HG02678 (cell line): ENCODE results near the gene PTRH1.

Experiments used
- ATAC-seq: cut with Tn5 transposase; IDR thresholded peaks from one replicate; pipeline ENCODE4 v1.9.1; 2021; ENCODE audit warnings: mild to moderate bottlenecking, moderate library complexity; ENCODE audit not compliant: unreplicated experiment

Gene PTRH1

DNA sequence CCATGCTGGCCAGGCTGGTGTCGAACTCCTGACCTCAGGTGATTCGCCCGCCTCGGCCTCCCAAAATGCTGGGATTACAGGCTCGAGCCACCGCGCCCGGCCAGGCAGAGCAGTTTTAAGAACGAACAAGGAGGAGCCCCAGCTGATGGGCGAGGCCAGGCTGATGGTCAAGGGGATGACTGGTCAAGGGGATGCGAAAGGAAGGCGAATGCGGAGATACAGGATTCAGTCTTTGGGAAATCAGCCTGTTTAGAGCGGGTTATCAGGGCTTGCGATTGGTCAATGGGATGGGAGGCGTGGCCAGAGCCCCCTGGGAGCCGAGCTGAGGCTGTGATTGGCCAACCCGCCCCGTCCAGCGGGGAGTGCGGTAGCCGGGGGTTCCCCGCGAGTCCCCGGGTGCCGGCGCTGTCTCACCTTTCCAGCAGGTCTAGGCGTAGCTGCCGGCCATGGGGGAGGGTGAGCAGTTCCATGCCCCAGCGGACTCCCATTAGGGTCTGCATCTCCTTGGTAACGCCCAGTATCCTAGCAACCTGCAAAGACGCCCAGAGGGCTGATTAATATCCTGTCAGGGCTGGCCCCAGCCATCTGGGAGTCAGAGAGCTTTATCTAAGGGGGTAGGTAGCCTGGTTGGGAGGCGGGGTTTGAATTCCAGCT, 27.1 kb upstream of the PTRH1 start:
- ATAC-seq, result no peak

- no peak for ATAC-seq
Observed at GRCh38 chr9:127741831-127742434, 26.5 kb upstream of the PTRH1 start.

- no peak for ATAC-seq
Observed at GRCh38 chr9:127739614-127740330, 24.3 kb upstream of the PTRH1 start.

DNA sequence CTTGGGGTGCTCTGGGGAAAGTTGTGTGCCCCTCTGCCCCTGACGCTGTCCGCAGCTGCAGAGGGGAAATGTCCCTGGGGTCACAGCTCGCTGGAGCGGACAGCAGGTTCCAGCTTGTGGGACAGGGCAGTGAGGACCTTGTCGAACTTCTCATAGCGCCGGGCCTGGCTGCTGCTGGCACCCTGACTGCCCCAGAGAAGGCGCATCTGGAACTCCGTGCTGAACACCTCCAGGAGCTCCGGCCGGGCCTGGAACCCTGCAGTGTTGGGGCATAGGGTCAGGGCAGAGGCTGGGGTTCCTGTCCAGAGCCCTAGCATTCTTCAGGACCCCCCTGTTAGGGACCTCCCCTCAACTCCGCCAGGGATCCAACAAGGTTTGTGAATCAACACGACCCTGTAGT, 23.2 kb upstream of the PTRH1 start:
- no peak for ATAC-seq

- peak; percentile 1 for ATAC-seq
Observed at GRCh38 chr9:127735530-127736185, 20.2 kb upstream of the PTRH1 start.

DNA sequence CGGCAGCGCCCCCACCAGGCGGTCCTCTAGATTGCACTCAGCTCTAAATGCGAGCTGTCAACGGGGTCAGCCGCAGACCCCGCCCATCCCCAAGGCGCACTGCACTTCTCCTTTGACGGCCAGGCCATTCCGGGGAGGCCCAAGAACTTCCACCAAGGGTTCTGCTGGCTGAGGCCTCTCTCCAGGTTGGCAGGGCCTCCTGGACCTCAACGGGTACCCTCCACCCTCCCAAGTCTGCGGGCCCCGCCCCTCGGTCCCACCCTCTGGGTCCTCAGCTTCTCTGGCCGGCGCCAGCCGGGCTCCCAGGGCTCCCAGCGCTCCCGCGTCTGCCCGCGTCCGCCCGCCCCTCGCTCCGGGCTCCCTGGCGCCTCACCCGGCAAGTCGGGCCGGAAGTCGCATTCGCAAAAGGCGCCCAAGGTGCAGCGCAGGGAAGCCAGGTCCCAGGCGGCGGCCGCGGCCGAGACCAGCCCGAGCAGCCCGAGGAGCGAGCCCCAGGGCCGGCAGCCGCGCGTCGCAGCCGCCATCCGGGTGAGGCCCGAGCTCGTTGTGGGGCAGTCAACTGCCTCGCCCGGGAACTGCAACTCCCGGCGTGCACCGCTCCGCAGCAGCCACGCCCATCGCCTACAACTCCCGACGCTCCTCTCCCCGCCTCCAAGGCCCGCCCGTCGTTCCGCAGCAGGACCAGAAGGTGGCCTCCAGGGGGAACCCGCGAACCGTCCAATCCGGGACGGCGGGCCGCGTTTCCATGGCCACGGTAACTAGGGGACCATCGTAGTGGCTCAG, 19.5 kb upstream of the PTRH1 start, which contains the start of gene TOR2A:
Gene TOR2A (minus strand): TSS at position 548 of the 783 bp plus-strand sequence. CDS start 24 bp downstream, at position 524.
- peak; percentile 92 for ATAC-seq

DNA sequence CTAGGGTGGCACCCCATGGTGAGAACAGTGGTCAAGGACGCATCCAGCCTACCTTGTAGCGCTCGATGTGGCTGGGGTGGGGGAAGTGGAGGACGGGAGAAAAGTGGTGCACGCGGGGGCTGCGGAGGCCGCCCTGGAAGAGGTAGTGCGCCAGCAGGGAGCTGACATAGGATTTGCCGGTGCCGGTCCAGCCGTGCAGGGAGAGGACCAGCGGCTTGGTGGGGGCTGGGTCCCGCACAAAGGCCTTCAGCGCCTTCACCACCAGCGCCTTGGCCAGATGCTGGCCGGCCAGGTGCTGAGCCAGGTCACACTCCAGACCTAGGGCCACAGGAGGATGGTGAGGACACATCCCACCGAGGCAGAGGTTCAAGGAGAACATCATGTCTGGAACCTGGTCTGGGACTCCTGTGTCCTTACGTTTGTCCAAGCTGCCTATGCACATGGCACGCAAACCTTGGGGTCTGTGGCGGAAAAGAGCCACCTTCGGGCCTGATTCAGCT, 18.8 kb upstream of the PTRH1 start:
- ATAC-seq, result no peak

- no peak for ATAC-seq
Observed at GRCh38 chr9:127733614-127734013, 18.2 kb upstream of the PTRH1 start.

- no peak for ATAC-seq
Observed at GRCh38 chr9:127732444-127732843, 17.0 kb upstream of the PTRH1 start.

- ATAC-seq, result no peak
Observed at GRCh38 chr9:127731938-127732337, 16.5 kb upstream of the PTRH1 start.

GRCh38 chr9:127730799-127731410, 15.4 kb upstream of the PTRH1 start:
- no peak for ATAC-seq

DNA sequence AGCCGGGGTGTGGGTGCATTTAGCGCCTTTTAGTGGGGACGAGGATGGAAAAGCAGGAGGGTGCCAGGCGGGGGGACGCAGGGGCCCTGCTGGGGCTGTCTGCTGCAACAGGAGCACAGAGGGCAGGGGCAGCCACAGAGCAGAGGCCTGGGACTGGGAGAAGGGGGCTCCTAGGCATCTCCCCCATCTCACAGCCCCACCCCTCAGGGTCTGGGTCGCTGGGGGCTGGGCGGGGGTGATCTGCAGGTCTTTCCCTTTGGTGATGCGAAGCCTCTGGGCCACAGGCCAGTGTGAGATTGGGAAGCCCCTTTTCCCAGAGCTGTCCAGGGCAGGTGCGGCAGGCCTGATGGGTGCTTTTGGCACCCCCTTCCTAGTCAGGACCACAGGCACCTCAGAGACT, 14.8 kb upstream of the PTRH1 start:
- ATAC-seq, result no peak

DNA sequence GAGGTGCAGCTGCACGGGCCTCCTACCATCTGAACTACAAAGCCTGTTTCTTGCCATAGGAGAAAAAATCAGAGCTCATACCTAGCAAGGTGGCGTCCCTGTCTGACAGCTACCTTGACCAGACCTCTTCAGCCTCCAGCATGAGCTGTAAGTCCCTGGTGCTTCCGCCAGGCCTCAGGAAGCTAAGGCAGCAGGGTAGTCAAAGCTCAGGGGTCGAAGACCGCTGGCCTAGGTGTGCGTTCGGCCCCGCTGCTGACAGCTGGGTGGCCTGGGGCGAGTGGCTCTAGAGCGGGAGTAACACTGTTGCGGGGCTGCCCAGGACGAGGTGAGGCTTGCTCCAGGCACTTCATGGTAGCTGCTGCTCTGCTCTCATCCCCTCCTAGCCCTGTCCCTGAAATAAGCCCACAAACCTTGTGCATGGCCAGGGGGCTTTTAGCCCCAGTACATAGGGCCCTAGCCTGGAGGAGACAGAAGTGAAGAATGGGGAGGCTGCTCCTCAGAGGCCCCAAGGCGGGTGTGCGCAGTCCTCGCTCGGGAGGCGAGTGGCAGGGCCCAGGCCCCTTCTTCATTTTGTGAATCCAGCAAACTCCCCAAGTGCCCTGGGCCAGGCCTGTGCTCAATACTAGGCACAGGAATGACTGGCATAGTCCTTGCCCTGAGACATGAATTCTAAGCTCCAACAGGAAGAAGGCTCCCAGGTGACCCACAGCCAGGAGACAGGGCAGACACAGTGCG, 14.2 kb upstream of the PTRH1 start:
- ATAC-seq, result no peak

DNA sequence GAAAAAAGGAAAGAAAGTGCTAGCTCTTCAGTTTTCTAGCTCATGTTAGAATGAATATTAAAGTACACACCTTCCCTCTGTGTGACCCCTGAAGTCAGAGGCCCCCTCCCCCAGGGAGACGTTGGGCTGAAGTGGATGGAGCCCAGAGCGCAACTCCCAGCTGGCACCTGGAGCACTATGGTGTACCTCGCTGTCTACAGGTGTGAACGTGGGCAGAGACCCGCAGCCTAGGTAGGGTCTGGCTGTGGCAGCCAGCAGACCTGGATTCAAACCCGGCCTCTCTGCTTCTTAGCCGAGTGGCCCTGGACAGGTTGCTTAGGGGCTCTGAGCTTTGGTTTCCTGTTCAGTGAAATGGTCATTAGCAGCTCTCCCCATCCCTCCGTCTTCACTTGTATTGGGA, 13.3 kb upstream of the PTRH1 start:
- ATAC-seq, result no peak

GRCh38 chr9:127726871-127727270, 11.4 kb upstream of the PTRH1 start:
- no peak for ATAC-seq

DNA sequence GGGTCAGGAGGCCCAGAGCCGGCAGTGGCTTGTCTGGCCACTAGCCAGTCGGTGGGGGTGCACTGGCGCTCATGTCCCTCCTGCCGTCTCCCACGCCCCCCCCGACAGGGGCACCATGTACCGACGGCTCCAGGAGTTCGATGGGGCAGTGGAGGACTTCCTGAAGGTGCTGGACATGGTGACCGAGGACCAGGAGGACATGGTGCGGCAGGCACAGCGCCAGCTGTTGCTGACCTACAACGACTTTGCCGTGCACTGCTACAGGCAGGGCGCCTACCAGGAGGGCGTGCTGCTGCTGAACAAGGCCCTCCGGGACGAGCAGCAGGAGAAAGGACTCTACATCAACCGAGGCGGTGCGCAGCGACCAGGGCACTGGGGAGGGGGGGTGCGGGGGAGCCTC, 8.5 kb upstream of the PTRH1 start:
- no peak for ATAC-seq

GRCh38 chr9:127723444-127723843, 8.0 kb upstream of the PTRH1 start:
- no peak for ATAC-seq

- no peak for ATAC-seq
Observed at GRCh38 chr9:127723013-127723412, 7.5 kb upstream of the PTRH1 start.

- ATAC-seq, result no peak
Observed at GRCh38 chr9:127722055-127722745, 6.7 kb upstream of the PTRH1 start.
